K562 (cell line): ENCODE measurements around the gene ERBB4. TPM values are rescaled to one million over a fixed set of nuclear protein-coding genes. Genes with fewer than 3 reads are reported as not detected.

Experiments used
- ATAC-seq: fragments of 200-7000 bp; cut with Tn5 transposase; 3 replicates; pipeline ENCODE4 v1.9.1; 2020; ENCODE audit warnings: moderate library complexity
- BruUV-seq: library from RNA; stranded (reverse); fragments of 400-500 nt; replicated peaks from 2 replicates; lab custom pipeline; 2021; lab: Mats Ljungman, UMichigan
- CTCF ChIA-PET: fragments of 300-600 bp; formaldehyde crosslinking; extraction: SDS; loops from one replicate; lab custom pipeline; 2021; ENCODE audit warnings: low intra/inter-chr PET ratio; lab: Yijun Ruan, JAX
- POLR2A ChIA-PET: fragments of 300-600, 350-650 bp; sonication (Branson Sonifier 250); formaldehyde crosslinking; extraction: SDS; loops from one replicate; lab custom pipeline; 2021; ENCODE audit warnings: antibody characterized with exemption, inconsistent platforms; lab: Yijun Ruan, JAX
- DNase-seq, 4 experiments: peaks; one replicate each; pipeline versions ENCODE4 v3.0.0 to v3.0.0-alpha.2; 2011 to 2018; ENCODE audit warnings: low spot score in 3 of 4, mixed read lengths in 3 of 4; ENCODE audit errors: extremely low read depth in 1 of 4
- FAIRE-seq: peaks from 2 replicates; lab custom pipeline; 2011; peaks lifted over from hg19 to GRCh38; lab: Jason Lieb, UNC
- H2AFZ ChIP-seq: 2 replicates; pipeline ENCODE4 v1.6.0; 2011; ENCODE audit warnings: low read depth, low read length, control low read depth, inconsistent platforms
- H3K27ac ChIP-seq: fragments of 200-600 bp; 3 replicates; pipeline ENCODE4 v1.8.0; 2011; ENCODE audit warnings: low read depth, mild to moderate bottlenecking, control low read depth, inconsistent platforms, low read length, moderate library complexity, mixed read lengths; ENCODE audit errors: extremely low read depth
- H3K27me3 ChIP-seq, 2 experiments: fragments of 300-600 bp in 1 of 2; 2 replicates in 1 of 2; 3 replicates in 1 of 2; pipeline versions ENCODE4 v1.6.0 to v1.8.0; 2011; ENCODE audit warnings: inconsistent platforms in 2 of 2, low read length in 2 of 2, mild to moderate bottlenecking in 1 of 2, mixed read lengths in 1 of 2, moderate library complexity in 1 of 2; ENCODE audit not compliant: control insufficient read depth in 2 of 2, insufficient read depth in 2 of 2
- H3K36me3 ChIP-seq: fragments of 300-600 bp; 3 replicates; pipeline ENCODE4 v1.8.0; 2011; ENCODE audit warnings: mild to moderate bottlenecking, low read length, inconsistent platforms; ENCODE audit not compliant: control insufficient read depth, insufficient read depth
- H3K4me1 ChIP-seq, 2 experiments: fragments of 200-600 bp in 1 of 2; replicated peaks in 1 of 2; 2 replicates in 1 of 2; 3 replicates in 1 of 2; pipeline versions ENCODE4 v1.5.1 to v1.8.0; 2011; ENCODE audit warnings: inconsistent platforms in 2 of 2, low read length in 2 of 2, mild to moderate bottlenecking in 1 of 2, mixed read lengths in 1 of 2, moderate library complexity in 1 of 2; ENCODE audit not compliant: control insufficient read depth in 2 of 2, insufficient read depth in 2 of 2
- H3K4me2 ChIP-seq: 2 replicates; pipeline ENCODE4 v1.6.1; 2011; ENCODE audit warnings: low read length, control low read depth, inconsistent platforms, mixed read lengths; ENCODE audit not compliant: insufficient read depth
- H3K4me3 ChIP-seq: fragments of 200-600 bp; sonication (generic), shearing (Covaris generic); 2 replicates; pipeline ENCODE4 v1.5.1; 2016; ENCODE audit warnings: control low read depth, inconsistent platforms
- H3K79me2 ChIP-seq: fragments of 200-600 bp; 3 replicates; pipeline ENCODE4 v1.8.0; 2011; ENCODE audit warnings: low read length, inconsistent platforms; ENCODE audit not compliant: control insufficient read depth, insufficient read depth
- H3K9ac ChIP-seq, 2 experiments: 2 replicates each; pipeline versions ENCODE4 v1.6.0 to v1.6.1; 2011; ENCODE audit warnings: low read depth in 2 of 2, low read length in 2 of 2, control low read depth in 1 of 2, inconsistent platforms in 1 of 2, mild to moderate bottlenecking in 1 of 2, mixed read lengths in 1 of 2; ENCODE audit not compliant: insufficient read depth in 1 of 2
- H3K9me1 ChIP-seq: one replicate; pipeline ENCODE4 v1.6.0; 2011; ENCODE audit warnings: inconsistent platforms, mild to moderate bottlenecking, low read length, moderate library complexity; ENCODE audit not compliant: control insufficient read depth, insufficient read depth
- H3K9me3 ChIP-seq: replicated peaks from 2 replicates; pipeline ENCODE4 v1.5.1; 2011; ENCODE audit warnings: low read depth, low read length, inconsistent platforms; ENCODE audit not compliant: control insufficient read depth, insufficient read depth
- H4K20me1 ChIP-seq: replicated peaks from 2 replicates; pipeline ENCODE4 v1.6.1; 2011; ENCODE audit warnings: low read length, inconsistent platforms, mixed read lengths; ENCODE audit not compliant: control insufficient read depth, insufficient read depth
- ETV6 ChIP-seq, 3 experiments: fragments of 150-350 bp in 1 of 3; sonication (generic) in 1 of 3; formaldehyde crosslinking in 1 of 3; IDR thresholded peaks; 2 replicates each; pipeline versions ENCODE4 v1.6.1 to v1.8.0; 2014 to 2022; ENCODE audit warnings: borderline replicate concordance in 2 of 3, low read depth in 2 of 3, antibody characterized with exemption in 1 of 3, low read length in 1 of 3, mild to moderate bottlenecking in 1 of 3, missing genetic modification reagents in 1 of 3
- EWSR1 ChIP-seq: fragments of 450-650 bp; IDR thresholded peaks from 2 replicates; pipeline ENCODE4 v1.6.1; 2018; ENCODE audit warnings: borderline replicate concordance, mild to moderate bottlenecking, low read depth, moderate library complexity; ENCODE audit not compliant: partially characterized antibody
- ID3 ChIP-seq, 2 experiments: fragments of 250-450 bp in 1 of 2; fragments of 450-650 bp in 1 of 2; sonication (Bioruptor Pico) in 1 of 2; IDR thresholded peaks; 2 replicates each; pipeline versions ENCODE4 v1.6.1 to v1.8.0; 2016 to 2021; ENCODE audit warnings: mild to moderate bottlenecking in 2 of 2, moderate library complexity in 2 of 2, missing compliant biosample characterization in 1 of 2, missing genetic modification characterization in 1 of 2
- KDM2B ChIP-seq: fragments of 250-450 bp; sonication (Bioruptor Pico); IDR thresholded peaks from 2 replicates; pipeline ENCODE4 v1.8.0; 2021; ENCODE audit warnings: mild to moderate bottlenecking, moderate library complexity
- NFE2L1 ChIP-seq: fragments of 450-650 bp; IDR thresholded peaks from 2 replicates; pipeline ENCODE4 v1.6.1; 2016; ENCODE audit warnings: missing genetic modification characterization, low read depth, mild to moderate bottlenecking, missing compliant biosample characterization, moderate library complexity, borderline replicate concordance
- PHF21A ChIP-seq: fragments of 450-650 bp; IDR thresholded peaks from 2 replicates; pipeline ENCODE4 v1.6.1; 2017; ENCODE audit warnings: low read depth, borderline replicate concordance
- POLR2AphosphoS2 ChIP-seq: IDR thresholded peaks from 2 replicates; pipeline ENCODE4 v1.6.1; 2012; ENCODE audit warnings: low read length, improper control_type of control experiment
- PYGO2 ChIP-seq: fragments of 450-650 bp; IDR thresholded peaks from 2 replicates; pipeline ENCODE4 v1.6.1; 2016; ENCODE audit warnings: mild to moderate bottlenecking, missing genetic modification characterization, moderate library complexity, missing compliant biosample characterization
- SMARCB1 ChIP-seq: IDR thresholded peaks from 2 replicates; pipeline ENCODE4 v1.6.1; 2011; ENCODE audit warnings: improper control_type of control experiment, low read depth; ENCODE audit not compliant: insufficient read length
- THRB ChIP-seq: fragments of 450-650 bp; formaldehyde crosslinking; conservative IDR thresholded peaks from 2 replicates; pipeline ENCODE4 v1.4.0; 2022; ENCODE audit warnings: mild to moderate bottlenecking, missing genetic modification characterization
- ZNF140 ChIP-seq: fragments of 250-450 bp; sonication (Bioruptor Pico); IDR thresholded peaks from 2 replicates; pipeline ENCODE4 v1.8.0; 2021; ENCODE audit warnings: moderate library complexity, mild to moderate bottlenecking, inconsistent platforms
- WGBS: fragments of 100-300 bp; shearing (Covaris generic); methylation state at CpG from one replicate; pipeline ENCODE4 v1.1.6; 2016; ENCODE audit warnings: low coverage, mixed read lengths; ENCODE audit not compliant: insufficient coverage; ENCODE audit errors: missing lambda C conversion rate; 5-methylcytosine and 5-hydroxymethylcytosine counted together
- in situ Hi-C: fragments of 300-500 bp; cut with MboI; formaldehyde crosslinking; loops from 4 replicates; pipeline ENCODE4 v1.15.0; 2018; ENCODE audit warnings: inconsistent platforms, mixed read lengths
- intact Hi-C: fragments of 100-400 bp; cut with micrococcal nuclease; formaldehyde crosslinking; loops from 2 replicates; pipeline ENCODE4 v1.14.2; 2022
- polyA plus RNA-seq, 8 experiments: library from polyadenylated mRNA; depleted of rRNA in 4 of 8; stranded (reverse) in 5 of 8; unstranded in 3 of 8; fragments of >200 nt; fragmentation: Nextera tagmentation in 2 of 8; fragmentation: Illumina TruSeq in 1 of 8; extraction: Ambion mirVana in 2 of 8; extraction: Trizol in 1 of 8; gene quantifications; 2 replicates each; pipeline versions ENCODE4 v1.2.1 to v1.2.3, GENCODE V29; 2011 to 2014; ENCODE audit warnings: inconsistent platforms in 1 of 8, missing spikeins in 1 of 8
- total RNA-seq, 7 experiments: library from RNA; depleted of rRNA in 6 of 7; stranded (reverse); fragments of >200 nt in 6 of 7; fragmentation: Illumina TruSeq in 2 of 7; extraction: Trizol in 2 of 7; gene quantifications; 2 replicates each; pipeline versions ENCODE4 v1.2.1 to v1.2.3, GENCODE V29; 2011 to 2021; ENCODE audit warnings: low replicate concordance in 1 of 7

Gene ERBB4
- total and polyA plus RNA-seq, 9 of the 15 experiments (the other 6 are each of a cell fraction or from before 2014, with no cell fraction given) = not detected

GRCh38 chr2:212073360-212073759 is 465.2 kb downstream of the ERBB4 start:
- no peak overlapping the region for H3K27ac ChIP-seq
- no peak overlapping the region for H3K9ac ChIP-seq
- FAIRE-seq (no peak), DNase-seq (no peak), ATAC-seq (no peak)
- H3K79me2 ChIP-seq = no peaks in the 10 kb centered on the region
- in situ Hi-C loops = no loop called here
- H3K9me3 ChIP-seq = no peaks in the 10 kb centered on the region
- H4K20me1 ChIP-seq = no peaks in the 10 kb centered on the region
- no TSS peak for BruUV-seq
- intact Hi-C loops = no loop called here
- H3K9me1 ChIP-seq = no peaks in the 10 kb centered on the region
- ChIA-PET CTCF (no interaction called here), POLR2A (no interaction called here)
- H3K4me2 ChIP-seq = no peak overlapping the region
- no peak overlapping the region for H3K4me3 ChIP-seq
- H3K27me3 ChIP-seq = no peaks in the 10 kb centered on the region
- H3K4me1 ChIP-seq = no peaks in the 10 kb centered on the region
- TF ChIP-seq KDM2B (CRISPR knock-in tag) (no peak), PHF21A (no peak), EWSR1 (no peak), ID3 (CRISPR knock-in tag; IDR thresholded peaks at IDR 0.05) (no peak), ID3 (tag; IDR thresholded peaks at IDR 0.05) (no peak), ZNF140 (CRISPR knock-in tag) (no peak), ETV6 (IDR thresholded peaks at IDR 0.05; ENCODE audit: borderline replicate concordance in 1 of 2, low read depth in 2 of 2, low read length in 1 of 2) (no peak), ETV6 (CRISPR knock-in tag; IDR thresholded peaks at IDR 0.05; ENCODE audit: borderline replicate concordance) (no peak), PYGO2 (tag) (no peak), POLR2AphosphoS2 (no peak), NFE2L1 (tag) (no peak), THRB (CRISPR knock-in tag) (no peak), SMARCB1 (no peak)
- no peaks in the 10 kb centered on the region for H3K36me3 ChIP-seq
- H2AFZ ChIP-seq = no peak overlapping the region
- WGBS = 0% methylated on average over 1 of the region's 1 CpG
